Esophagus muscularis mucosa (tissue), 4 donors: ENCODE measurements around the gene KCNJ9. TPM values are rescaled to one million over a fixed set of nuclear protein-coding genes. Genes with fewer than 3 reads are reported as not detected.

ENCODE experiments used
- DNase-seq: peaks from one replicate; pipeline ENCODE4 v3.0.0-alpha.2; 2017; ENCODE audit errors: extremely low spot score
- H3K27ac ChIP-seq, 4 donors: fragments of 200-600 bp; sonication (generic); replicated peaks in 1 of 4; 1 replicate in 3 of 4; 2 replicates in 1 of 4; pipeline ENCODE4 v1.5.1; 2016 to 2019; ENCODE audit warnings: mild to moderate bottlenecking in 1 of 4
- H3K27me3 ChIP-seq, 4 donors: fragments of 200-600 bp; sonication (generic); one replicate each; pipeline versions ENCODE4 v1.5.1 to v1.6.0; 2016 to 2019
- H3K36me3 ChIP-seq, 4 donors: fragments of 200-600 bp; sonication (generic); one replicate each; pipeline ENCODE4 v1.5.1; 2016 to 2019
- H3K4me1 ChIP-seq, 4 donors: fragments of 200-600 bp; sonication (generic); one replicate each; pipeline ENCODE4 v1.5.1; 2016 to 2019
- H3K4me3 ChIP-seq, 4 donors: fragments of 200-600 bp; sonication (generic); 1 replicate in 2 of 4; 2 replicates in 2 of 4; pipeline ENCODE4 v1.5.1; 2016 to 2019; ENCODE audit warnings: mild to moderate bottlenecking in 4 of 4, moderate library complexity in 1 of 4
- H3K9me3 ChIP-seq, 4 donors: fragments of 200-600 bp; sonication (generic); 1 replicate in 3 of 4; 2 replicates in 1 of 4; pipeline ENCODE4 v1.5.1; 2016 to 2019
- CTCF ChIP-seq, 3 experiments: fragments of 200-600 bp in 2 of 3; fragments of 450-650 bp in 1 of 3; sonication (generic) in 2 of 3; IDR thresholded peaks; one replicate each; pipeline ENCODE4 v1.5.1; 2017 to 2019; ENCODE audit warnings: antibody characterized with exemption in 3 of 3, mild to moderate bottlenecking in 2 of 3, moderate library complexity in 1 of 3
- EP300 ChIP-seq: sonication (generic); formaldehyde crosslinking; IDR thresholded peaks from one replicate; pipeline ENCODE4 v1.6.1; 2017; ENCODE audit warnings: antibody characterized with exemption
- POLR2A ChIP-seq: fragments of 450-650 bp; IDR thresholded peaks from one replicate; pipeline ENCODE4 v1.6.1; 2017; ENCODE audit warnings: antibody characterized with exemption, moderate library complexity, mild to moderate bottlenecking, low read depth
- POLR2AphosphoS5 ChIP-seq, 2 donors: sonication (generic); formaldehyde crosslinking; IDR thresholded peaks; one replicate each; pipeline ENCODE4 v1.6.1; 2017; ENCODE audit warnings: antibody characterized with exemption in 2 of 2
- WGBS: methylation state at CpG from one replicate; pipeline ENCODE4 v1.1.5; 2018; 5-methylcytosine and 5-hydroxymethylcytosine counted together
- intact Hi-C: fragments of 100-400 bp; cut with DNase I; formaldehyde crosslinking; loops from one replicate; pipeline ENCODE4 v1.15.1; 2023
- total RNA-seq, 4 donors: library from RNA; depleted of rRNA; stranded (reverse); fragments of >200 nt; gene quantifications; one replicate each; pipeline versions ENCODE4 v1.1.0 to v1.2.1, GENCODE V29; 2016

KCNJ9 gene
- total RNA-seq, 4 donors from 2014 or later = not detected

- Histone ChIP-seq H3K27me3 (peaks cover 0 to 48% (median 27%) of the 10 kb centered on the region in 4 donors), H3K4me3 (no peak overlapping the region), H3K36me3 (peaks cover 0 to 21% (median 13%) of the 10 kb centered on the region in 4 donors), H3K9me3 (no peaks in the 10 kb centered on the region), H3K4me1 (peaks cover 7 to 22% (median 15%) of the 10 kb centered on the region in 4 donors), H3K27ac (no peak overlapping the region)
- 82% methylated on average over 30 of the region's 30 CpGs for WGBS
- no peak for TF ChIP-seq POLR2A
- no peak for TF ChIP-seq POLR2AphosphoS5 (IDR thresholded peaks at IDR 0.05)
- TF ChIP-seq CTCF (IDR thresholded peaks at IDR 0.05) = no peak
- TF ChIP-seq EP300 = no peak
- DNase-seq = no peak
- intact Hi-C loops = loop anchor here (10.0 kb wide), 1 partner anchor 290 kb away; no protein-coding TSS in a partner anchor
These were observed 3.5 kb downstream of the KCNJ9 start for GRCh38 chr1:160084771-160085321.

GRCh38 chr1:160085686-160086455, 4.5 kb downstream of the KCNJ9 start:
- Histone ChIP-seq H3K36me3 (peaks cover 0 to 30% (median 22%) of the 10 kb centered on the region in 4 donors), H3K4me1 (peaks cover 7 to 22% (median 15%) of the 10 kb centered on the region in 4 donors), H3K27ac (peak overlapping the region; percentile 4 to 57 (median 42)), H3K4me3 (no peak overlapping the region), H3K9me3 (no peaks in the 10 kb centered on the region), H3K27me3 (peaks cover 0 to 38% (median 23%) of the 10 kb centered on the region in 4 donors)
- peak; percentile 80 to 94 (median 81) for TF ChIP-seq CTCF (IDR thresholded peaks at IDR 0.05)
- no peak for TF ChIP-seq EP300
- TF ChIP-seq POLR2AphosphoS5 (IDR thresholded peaks at IDR 0.05) = peak in 1 of 2 donors; percentile 20
- no peak for TF ChIP-seq POLR2A
- DNase-seq = peak; percentile 95
- intact Hi-C loops = loop anchor here (10.0 kb wide), 1 partner anchor 289 kb away; no protein-coding TSS in a partner anchor
- 51% methylated on average over 19 of the region's 19 CpGs for WGBS

GRCh38 chr1:160086456-160086892, 5.1 kb downstream of the KCNJ9 start:
- WGBS = 76% methylated on average over 5 of the region's 5 CpGs
- Histone ChIP-seq H3K27me3 (peaks cover 0 to 32% (median 17%) of the 10 kb centered on the region in 4 donors), H3K9me3 (no peaks in the 10 kb centered on the region), H3K36me3 (peaks cover 4 to 36% (median 28%) of the 10 kb centered on the region in 4 donors), H3K4me1 (peaks cover 7 to 22% (median 15%) of the 10 kb centered on the region in 4 donors), H3K27ac (peak overlapping the region; percentile 4 to 57 (median 42)), H3K4me3 (no peak overlapping the region)
- intact Hi-C loops = loop anchor here (10.0 kb wide), 1 partner anchor 288 kb away; no protein-coding TSS in a partner anchor
- no peak for TF ChIP-seq POLR2A
- TF ChIP-seq CTCF (IDR thresholded peaks at IDR 0.05) = no peak
- no peak for TF ChIP-seq POLR2AphosphoS5 (IDR thresholded peaks at IDR 0.05)
- TF ChIP-seq EP300 = no peak
- no peak for DNase-seq

- peaks cover 7 to 22% (median 15%) of the 10 kb centered on the region in 4 donors for H3K4me1 ChIP-seq
- peaks cover 11 to 43% (median 35%) of the 10 kb centered on the region in 4 donors for H3K36me3 ChIP-seq
- no peak overlapping the region for H3K27ac ChIP-seq
- WGBS = 90% methylated on average over 9 of the region's 12 CpGs
- TF ChIP-seq POLR2AphosphoS5 (IDR thresholded peaks at IDR 0.05) (no peak), EP300 (no peak), POLR2A (no peak), CTCF (IDR thresholded peaks at IDR 0.05) (no peak)
- H3K27me3 ChIP-seq = peaks cover 0 to 24% (median 11%) of the 10 kb centered on the region in 4 donors
- intact Hi-C loops = loop anchor here (10.0 kb wide), 1 partner anchor 288 kb away; no protein-coding TSS in a partner anchor
- no peak for DNase-seq
- H3K9me3 ChIP-seq = no peaks in the 10 kb centered on the region
- no peak overlapping the region for H3K4me3 ChIP-seq
These were observed 5.9 kb downstream of the KCNJ9 start for GRCh38 chr1:160087118-160087662.
